ENCODE measurements around the gene ST3GAL4.

ST3GAL4 gene

DNA sequence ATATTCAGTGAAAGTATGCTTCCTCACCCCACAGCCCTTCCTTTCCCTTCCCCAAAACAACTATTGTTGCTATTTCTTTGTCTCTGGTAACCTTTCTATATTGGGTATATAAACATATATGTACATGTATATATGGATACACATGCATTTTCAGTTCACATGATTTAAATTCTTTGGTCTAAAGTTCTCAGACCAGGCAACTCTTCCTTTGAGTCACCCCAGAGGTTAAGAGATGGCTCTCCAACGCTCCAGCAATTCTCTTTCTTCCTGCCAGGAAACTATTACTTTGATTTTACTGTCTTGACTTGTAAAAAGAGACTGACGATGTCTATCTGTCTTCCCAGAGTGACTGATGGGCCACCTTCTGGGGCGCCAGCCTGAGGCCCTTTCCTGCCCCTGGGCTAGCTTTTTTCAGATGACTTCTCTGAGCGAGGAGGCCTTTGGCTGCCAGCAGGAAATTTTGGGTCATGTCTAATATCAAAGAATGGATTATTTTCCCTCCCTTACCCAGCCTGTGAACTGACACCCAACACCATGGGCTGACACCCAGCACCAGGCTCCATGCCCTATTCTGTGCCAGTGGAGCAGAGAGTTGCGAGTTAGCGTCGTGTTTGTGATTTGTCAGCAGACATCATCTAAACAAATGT is 14.4 kb upstream of the ST3GAL4 start:
- TF ChIP-seq TAF1 (IDR thresholded peaks at IDR 0.05; ENCODE audit: low read depth) (no peak), CREB1 (IDR thresholded peaks at IDR 0.05; ENCODE audit: low read depth) (no peak), FOXM1 (IDR thresholded peaks at IDR 0.05; ENCODE audit: borderline replicate concordance, low read depth) (no peak), TEAD4 (IDR thresholded peaks at IDR 0.05) (no peak), NFIC (IDR thresholded peaks at IDR 0.05) (no peak), CEBPB (IDR thresholded peaks at IDR 0.05) (no peak), EGR1 (IDR thresholded peaks at IDR 0.05) (no peak), ZBTB7A (IDR thresholded peaks at IDR 0.05; ENCODE audit: low read depth) (no peak), RAD21 (IDR thresholded peaks at IDR 0.05; ENCODE audit: low read depth) (no peak), TCF12 (IDR thresholded peaks at IDR 0.05; ENCODE audit: low read depth) (no peak), YY1 (IDR thresholded peaks at IDR 0.05; ENCODE audit: low read depth) (no peak), EP300 (IDR thresholded peaks at IDR 0.05; ENCODE audit: borderline replicate concordance) (no peak)
- TF ChIP-seq, protein P1, sequence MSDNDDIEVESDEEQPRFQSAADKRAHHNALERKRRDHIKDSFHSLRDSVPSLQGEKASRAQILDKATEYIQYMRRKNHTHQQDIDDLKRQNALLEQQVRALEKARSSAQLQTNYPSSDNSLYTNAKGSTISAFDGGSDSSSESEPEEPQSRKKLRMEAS (IDR thresholded peaks at IDR 0.05), result no peak
- TF ChIP-seq, protein P2, sequence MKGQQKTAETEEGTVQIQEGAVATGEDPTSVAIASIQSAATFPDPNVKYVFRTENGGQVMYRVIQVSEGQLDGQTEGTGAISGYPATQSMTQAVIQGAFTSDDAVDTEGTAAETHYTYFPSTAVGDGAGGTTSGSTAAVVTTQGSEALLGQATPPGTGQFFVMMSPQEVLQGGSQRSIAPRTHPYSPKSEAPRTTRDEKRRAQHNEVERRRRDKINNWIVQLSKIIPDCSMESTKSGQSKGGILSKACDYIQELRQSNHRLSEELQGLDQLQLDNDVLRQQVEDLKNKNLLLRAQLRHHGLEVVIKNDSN (IDR thresholded peaks at IDR 0.05), result no peak
- TF ChIP-seq, protein P3, sequence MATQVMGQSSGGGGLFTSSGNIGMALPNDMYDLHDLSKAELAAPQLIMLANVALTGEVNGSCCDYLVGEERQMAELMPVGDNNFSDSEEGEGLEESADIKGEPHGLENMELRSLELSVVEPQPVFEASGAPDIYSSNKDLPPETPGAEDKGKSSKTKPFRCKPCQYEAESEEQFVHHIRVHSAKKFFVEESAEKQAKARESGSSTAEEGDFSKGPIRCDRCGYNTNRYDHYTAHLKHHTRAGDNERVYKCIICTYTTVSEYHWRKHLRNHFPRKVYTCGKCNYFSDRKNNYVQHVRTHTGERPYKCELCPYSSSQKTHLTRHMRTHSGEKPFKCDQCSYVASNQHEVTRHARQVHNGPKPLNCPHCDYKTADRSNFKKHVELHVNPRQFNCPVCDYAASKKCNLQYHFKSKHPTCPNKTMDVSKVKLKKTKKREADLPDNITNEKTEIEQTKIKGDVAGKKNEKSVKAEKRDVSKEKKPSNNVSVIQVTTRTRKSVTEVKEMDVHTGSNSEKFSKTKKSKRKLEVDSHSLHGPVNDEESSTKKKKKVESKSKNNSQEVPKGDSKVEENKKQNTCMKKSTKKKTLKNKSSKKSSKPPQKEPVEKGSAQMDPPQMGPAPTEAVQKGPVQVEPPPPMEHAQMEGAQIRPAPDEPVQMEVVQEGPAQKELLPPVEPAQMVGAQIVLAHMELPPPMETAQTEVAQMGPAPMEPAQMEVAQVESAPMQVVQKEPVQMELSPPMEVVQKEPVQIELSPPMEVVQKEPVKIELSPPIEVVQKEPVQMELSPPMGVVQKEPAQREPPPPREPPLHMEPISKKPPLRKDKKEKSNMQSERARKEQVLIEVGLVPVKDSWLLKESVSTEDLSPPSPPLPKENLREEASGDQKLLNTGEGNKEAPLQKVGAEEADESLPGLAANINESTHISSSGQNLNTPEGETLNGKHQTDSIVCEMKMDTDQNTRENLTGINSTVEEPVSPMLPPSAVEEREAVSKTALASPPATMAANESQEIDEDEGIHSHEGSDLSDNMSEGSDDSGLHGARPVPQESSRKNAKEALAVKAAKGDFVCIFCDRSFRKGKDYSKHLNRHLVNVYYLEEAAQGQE (IDR thresholded peaks at IDR 0.05; ENCODE audit: low read depth), result no peak

DNA sequence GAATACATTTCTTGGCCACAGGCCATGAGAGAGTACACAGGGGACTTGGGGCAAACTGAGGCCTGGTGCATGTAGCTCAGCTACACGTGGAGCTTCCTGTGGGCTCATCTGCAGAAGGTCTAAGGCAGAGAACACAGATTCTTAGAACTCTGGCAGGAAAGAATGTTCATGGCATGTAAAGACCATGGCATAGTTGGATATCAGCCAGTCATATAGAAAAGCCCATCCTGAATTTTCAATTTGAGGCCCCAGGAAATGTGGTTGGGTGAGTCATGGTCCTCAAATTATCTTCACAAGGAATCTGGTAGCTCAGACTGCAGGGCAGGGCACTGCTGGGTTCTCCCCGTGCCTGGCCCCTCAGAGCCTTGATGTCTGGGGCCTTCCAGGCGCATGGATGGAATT is 13.7 kb upstream of the ST3GAL4 start:
- TF ChIP-seq CREB1 (IDR thresholded peaks at IDR 0.05; ENCODE audit: low read depth) (no peak), CEBPB (IDR thresholded peaks at IDR 0.05) (no peak), TEAD4 (IDR thresholded peaks at IDR 0.05) (no peak), EP300 (IDR thresholded peaks at IDR 0.05; ENCODE audit: borderline replicate concordance) (no peak), TCF12 (IDR thresholded peaks at IDR 0.05; ENCODE audit: low read depth) (no peak), TAF1 (IDR thresholded peaks at IDR 0.05; ENCODE audit: low read depth) (no peak), ZBTB7A (IDR thresholded peaks at IDR 0.05; ENCODE audit: low read depth) (no peak), FOXM1 (IDR thresholded peaks at IDR 0.05; ENCODE audit: borderline replicate concordance, low read depth) (no peak), NFIC (IDR thresholded peaks at IDR 0.05) (no peak)
- TF ChIP-seq, protein P3 (IDR thresholded peaks at IDR 0.05; ENCODE audit: low read depth), result no peak

- TF ChIP-seq YY1 (IDR thresholded peaks at IDR 0.05; ENCODE audit: low read depth) (no peak), TCF12 (IDR thresholded peaks at IDR 0.05; ENCODE audit: low read depth) (no peak), NFIC (IDR thresholded peaks at IDR 0.05) (no peak), TAF1 (IDR thresholded peaks at IDR 0.05; ENCODE audit: low read depth) (no peak), RAD21 (IDR thresholded peaks at IDR 0.05; ENCODE audit: low read depth) (no peak), CREB1 (IDR thresholded peaks at IDR 0.05; ENCODE audit: low read depth) (no peak), CEBPB (IDR thresholded peaks at IDR 0.05) (no peak), EP300 (IDR thresholded peaks at IDR 0.05; ENCODE audit: borderline replicate concordance) (no peak), EGR1 (IDR thresholded peaks at IDR 0.05) (no peak), TEAD4 (IDR thresholded peaks at IDR 0.05) (no peak), ZBTB7A (IDR thresholded peaks at IDR 0.05; ENCODE audit: low read depth) (no peak), FOXM1 (IDR thresholded peaks at IDR 0.05; ENCODE audit: borderline replicate concordance, low read depth) (no peak)
- TF ChIP-seq, protein P1 (IDR thresholded peaks at IDR 0.05), result no peak
- TF ChIP-seq, protein P3 (IDR thresholded peaks at IDR 0.05; ENCODE audit: low read depth), result no peak
- TF ChIP-seq, protein P2 (IDR thresholded peaks at IDR 0.05), result no peak
Measured at GRCh38 chr11:126343051-126343450, 12.4 kb upstream of the ST3GAL4 start.

Data from Ishikawa (cell line).